Activated CD8-positive, alpha-beta memory T cell treated with anti-CD3 and anti-CD28 coated beads, Interleukin-2, amount 50 U/mL, for 1 hour (primary cell): ENCODE data around the gene CENATAC.
A peak's percentile ranks its signal among the peaks of the same experiment; 100 is the strongest.
"Not testable (repeated sequence)": the region's sequence is repeated elsewhere in the genome, so short reads cannot be mapped to it uniquely, and the experiment has no call there.

ENCODE experiments used
- DNase-seq: peaks from one replicate; pipeline ENCODE4 v3.0.0-alpha.2; 2020; ENCODE audit errors: extremely low read depth

CENATAC gene

DNA sequence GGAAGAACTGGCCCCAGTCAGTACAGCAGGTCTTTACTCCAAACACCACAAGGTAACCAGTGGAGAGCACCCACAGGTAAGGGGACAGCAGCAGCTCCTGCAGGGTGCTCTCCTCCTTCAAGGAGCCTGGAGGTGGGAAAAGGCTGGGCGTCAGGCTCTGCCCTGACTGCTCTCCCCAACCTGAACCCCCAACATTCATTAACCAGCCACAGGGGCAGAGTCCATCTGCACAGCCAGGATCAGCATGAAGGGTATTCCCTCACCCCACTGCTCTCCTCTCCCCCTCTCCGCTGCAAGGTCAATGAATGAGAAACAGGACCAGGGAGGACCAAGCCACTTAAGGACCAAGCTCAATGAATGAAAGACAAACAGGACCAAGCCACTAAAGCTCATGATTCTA is 29.0 kb downstream of the CENATAC start:
- DNase-seq, result no peak

DNA sequence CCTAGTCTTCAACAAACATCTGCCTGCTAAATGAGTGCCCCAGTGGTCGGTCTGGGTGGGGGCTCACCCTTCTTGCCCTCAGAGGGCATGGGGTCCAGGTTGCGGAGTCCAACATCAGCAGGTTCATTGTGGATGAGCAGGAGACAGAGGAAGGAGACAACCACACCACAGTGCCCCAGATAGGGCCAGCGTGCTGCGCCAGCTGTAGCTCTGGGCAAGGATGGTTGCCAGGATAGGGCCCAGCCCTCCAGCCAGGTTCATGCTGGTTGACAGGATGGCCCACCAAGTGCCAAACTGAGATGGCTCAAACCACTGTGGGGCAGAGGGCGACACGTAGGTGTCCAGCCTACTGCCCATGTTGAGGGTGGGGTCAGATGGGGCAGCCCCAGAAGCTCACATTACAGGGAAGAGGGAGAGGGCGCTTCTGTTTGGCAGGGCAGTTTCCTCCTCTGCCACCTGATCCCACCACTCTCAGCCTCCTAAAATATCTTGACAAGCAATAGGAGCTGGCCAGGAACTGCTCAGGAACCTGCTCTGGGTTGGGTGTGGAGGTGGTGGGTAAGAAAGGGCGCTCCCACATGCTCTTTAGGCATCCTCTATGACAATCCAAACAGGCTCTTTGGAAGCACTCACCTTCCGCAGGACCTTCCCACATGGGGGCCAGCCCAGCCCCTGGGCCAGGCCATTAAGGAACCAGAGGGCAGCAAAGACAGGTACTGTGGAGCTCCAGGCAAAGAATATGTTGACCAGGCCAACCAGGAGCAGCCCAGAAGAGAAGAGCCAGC is 29.8 kb downstream of the CENATAC start:
- DNase-seq, result no peak

DNA sequence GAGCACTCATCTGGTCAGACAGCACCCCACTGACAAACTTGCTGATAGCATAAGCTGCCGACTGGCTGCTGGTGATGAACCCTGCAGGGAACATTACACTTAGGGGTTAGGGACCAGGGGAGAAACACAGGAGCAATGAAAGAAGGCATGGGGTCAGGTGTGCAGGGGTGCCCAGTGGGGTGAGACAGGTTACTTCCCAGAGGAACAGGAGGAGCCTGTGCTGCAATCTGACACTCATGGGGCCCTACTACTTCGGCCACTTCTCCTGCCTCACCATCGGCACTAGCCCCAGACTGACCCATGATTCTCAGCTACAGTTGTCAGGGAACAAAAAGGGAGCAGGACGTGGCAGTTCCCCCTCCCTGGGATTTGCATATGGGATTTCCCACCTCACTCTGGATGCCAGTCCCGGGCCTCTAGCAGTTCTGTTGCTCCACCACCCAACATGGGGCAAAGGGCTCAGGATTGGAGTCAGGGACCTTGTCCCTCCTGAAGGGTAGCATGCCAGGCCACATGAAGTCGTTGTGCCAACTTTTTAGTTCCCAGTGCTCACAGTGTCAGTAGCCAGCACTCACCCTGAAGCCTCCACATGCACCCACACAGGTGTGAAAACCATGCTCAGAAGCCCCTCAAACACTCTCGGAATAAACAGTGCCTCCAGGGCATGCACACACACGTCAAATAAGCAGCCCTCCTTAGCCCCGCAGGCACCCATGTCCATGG is 30.6 kb downstream of the CENATAC start:
- no peak for DNase-seq

DNA sequence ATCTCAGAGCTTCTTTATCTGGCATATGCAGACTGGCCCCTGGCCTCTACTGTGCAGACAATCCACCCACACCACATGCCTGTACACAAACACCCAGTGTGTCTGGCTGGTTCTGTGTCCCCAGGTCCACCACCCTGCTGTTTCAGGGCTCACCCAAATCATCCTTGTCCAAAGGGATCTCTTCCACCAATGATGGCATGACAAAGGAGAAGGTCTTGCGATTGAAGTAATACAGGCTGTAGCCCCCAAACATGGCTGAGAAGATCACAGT is 31.1 kb downstream of the CENATAC start:
- DNase-seq, result no peak

DNA sequence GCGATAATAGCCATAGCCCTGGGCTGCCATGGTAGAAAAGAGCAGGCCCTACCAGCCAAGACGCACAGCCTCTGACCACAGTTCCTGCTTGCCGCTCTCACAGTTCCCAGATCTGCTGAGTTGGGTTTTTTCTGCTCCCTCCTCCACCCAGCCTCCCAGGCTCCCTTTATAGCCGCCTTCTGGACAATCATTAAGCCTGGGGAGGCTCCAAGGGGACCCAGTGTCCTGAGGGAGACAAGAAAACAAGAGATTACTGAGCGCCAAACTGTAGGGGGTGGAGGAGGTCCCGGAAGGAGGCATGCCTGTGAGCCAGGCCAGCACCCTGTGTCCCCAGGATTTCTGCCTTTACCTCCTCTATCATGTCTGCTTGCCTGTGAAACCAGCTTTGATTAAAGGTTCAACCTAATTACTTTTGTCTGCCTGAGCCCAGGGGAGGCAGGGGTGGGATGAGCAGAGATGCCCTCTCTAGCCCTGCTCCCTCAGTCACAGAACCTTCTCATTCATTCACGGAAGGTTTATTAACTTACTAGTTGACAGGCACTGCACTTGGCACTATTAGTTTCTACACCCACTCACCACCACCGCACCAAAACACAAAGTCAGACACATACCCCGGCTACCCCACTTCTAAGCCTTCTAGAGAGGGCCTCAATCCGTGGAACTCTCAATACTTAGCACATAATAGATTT is 31.5 kb downstream of the CENATAC start:
- DNase-seq, result no peak

DNA sequence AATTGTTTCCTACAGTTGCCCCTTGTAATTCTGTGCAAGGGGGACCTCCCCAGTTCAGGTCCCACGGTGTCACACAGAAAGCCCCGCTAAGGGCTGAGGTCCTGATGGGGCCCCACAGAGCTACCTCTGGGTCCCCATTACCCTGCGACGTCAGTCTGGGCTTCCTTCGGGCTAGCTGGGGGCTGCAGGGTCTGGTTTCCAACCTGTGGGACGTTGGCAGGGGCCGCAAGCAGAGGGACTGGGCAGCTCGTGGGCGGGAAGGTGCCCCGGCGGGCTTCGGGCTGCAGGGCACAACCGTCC is 32.0 kb downstream of the CENATAC start:
- DNase-seq, result no peak

DNA sequence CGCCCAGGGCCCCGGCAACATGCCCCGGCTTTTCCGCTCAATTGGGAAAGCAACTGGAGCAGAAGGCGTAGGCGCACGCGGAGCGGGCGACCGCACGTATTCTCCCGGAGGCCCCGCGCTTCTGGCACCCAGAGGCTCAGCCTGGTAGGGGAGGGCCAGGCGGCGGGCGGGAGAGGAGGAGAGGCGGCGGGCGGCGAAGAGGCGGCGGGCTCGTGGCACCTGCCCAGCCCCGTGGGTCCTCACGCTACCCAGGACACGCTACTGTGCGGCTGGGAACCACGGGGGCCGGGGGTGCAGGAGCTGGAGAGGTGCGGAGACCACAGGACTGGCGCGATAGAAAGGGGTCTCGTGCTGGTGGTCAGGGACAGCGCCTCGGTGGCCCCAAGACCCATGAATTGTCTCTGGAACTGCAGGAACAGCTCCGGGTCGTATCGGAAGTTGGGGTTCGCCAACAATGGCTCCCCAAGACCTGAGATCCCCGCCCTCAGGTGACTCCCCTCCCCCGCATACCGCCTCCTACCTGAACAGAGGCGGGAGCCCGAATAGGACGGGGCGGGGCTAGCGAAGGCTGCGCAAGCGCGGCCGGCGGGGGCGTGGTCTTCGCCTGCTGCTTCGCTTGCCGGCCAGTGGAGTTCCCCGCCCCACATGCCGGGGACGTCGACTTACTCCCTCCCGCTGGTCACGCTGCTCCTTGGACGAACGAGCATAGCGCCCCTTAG is 32.5 kb downstream of the CENATAC start, which contains the start of gene SLC37A4:
TSS of gene SLC37A4 (minus strand) at position 549 of the 719 bp plus-strand sequence.
- peak; percentile 89 for DNase-seq

DNA sequence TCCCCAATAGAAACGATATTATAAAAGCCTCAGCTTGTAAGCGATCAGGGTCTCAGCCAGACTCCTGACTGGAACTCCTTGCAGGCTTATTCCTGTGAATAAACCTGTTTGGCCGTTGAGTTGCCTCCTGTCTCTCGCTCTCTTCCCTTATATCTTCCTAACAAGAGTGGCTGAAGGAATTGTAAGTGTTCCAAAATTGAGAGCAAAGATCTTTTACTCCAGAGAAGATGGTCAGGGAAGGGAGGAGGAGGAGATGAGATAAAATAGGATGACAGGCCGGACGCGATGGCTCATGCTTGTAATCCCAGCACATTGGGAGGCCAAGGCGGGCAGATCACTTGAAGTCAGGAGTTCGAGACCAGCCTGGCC is 34.0 kb downstream of the CENATAC start:
- no peak for DNase-seq

DNA sequence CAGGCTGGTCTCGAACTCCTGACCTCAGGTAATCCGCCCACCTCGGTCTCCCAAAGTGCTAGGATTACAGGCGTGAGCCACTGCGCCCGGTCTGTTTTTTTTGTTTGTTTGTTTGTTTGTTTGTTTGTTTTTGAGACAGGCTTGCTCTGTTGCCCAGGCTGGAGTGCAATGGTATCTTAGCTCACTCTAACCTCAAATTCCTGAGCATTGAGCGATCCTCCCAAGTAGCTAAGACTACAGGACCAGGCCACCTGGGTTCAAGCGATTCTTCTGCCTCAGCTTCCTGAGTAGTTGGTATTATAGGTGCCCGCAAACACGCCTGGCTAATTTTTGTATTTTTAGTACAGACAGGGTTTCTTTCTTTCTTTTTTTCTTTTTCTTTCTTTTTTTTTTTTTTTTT is 35.5 kb downstream of the CENATAC start:
- DNase-seq, result not testable (repeated sequence)

DNA sequence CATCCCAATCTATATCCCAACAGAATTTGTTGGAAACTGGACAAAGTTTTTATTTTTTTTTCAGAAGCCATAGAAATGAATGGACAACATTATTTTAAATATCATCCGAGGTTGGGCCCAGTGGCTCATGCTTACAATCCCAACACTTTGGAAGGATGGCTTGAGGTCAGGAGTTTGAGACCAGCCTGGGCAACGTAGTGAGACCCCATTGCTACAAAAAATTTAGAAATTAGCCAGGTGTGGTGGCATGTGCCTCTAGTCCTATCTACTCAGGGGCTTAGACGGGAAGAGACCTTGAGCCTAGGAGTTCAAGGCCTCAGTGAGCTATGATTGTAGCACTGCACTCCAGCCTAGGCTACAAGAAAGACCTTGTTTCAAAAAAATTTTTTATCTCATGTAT is 36.9 kb downstream of the CENATAC start:
- DNase-seq, result no peak

DNA sequence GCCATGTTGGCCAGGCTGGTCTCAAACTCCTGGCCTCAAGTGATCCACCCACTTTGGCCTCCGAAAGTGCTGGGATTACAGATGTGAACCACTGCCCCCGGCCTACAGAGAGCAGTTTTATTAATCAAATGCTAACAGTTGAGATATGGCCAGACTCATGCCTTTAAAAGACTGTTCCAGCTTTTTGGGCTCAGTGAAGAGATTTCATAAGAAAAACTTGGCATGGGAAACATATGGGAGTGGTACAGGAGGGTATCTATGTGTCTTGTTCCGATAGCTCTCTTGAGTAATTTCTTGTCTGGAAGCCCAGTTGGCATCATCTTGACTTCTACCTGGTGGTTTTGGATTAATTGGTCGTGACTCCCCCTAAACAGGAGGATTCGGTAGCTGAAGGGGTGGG is 40.9 kb downstream of the CENATAC start:
- no peak for DNase-seq

DNA sequence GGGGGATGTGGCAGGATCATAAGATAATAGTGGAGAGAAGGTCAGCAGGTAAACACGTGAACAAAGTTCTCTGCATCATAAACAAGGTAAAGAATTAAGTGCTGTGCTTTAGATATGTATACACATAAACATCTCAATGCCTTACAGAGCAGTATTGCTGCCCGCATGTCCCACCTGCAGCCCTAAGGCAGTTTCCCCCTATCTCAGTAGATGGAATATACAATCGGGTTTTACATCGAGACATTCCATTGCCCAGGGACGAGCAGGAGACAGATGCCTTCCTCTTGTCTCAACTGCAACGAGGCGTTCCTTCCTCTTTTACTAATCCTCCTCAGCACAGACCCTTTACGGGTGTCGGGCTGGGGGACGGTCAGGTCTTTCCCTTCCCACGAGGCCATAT is 41.5 kb downstream of the CENATAC start:
- DNase-seq, result not testable (repeated sequence)

DNA sequence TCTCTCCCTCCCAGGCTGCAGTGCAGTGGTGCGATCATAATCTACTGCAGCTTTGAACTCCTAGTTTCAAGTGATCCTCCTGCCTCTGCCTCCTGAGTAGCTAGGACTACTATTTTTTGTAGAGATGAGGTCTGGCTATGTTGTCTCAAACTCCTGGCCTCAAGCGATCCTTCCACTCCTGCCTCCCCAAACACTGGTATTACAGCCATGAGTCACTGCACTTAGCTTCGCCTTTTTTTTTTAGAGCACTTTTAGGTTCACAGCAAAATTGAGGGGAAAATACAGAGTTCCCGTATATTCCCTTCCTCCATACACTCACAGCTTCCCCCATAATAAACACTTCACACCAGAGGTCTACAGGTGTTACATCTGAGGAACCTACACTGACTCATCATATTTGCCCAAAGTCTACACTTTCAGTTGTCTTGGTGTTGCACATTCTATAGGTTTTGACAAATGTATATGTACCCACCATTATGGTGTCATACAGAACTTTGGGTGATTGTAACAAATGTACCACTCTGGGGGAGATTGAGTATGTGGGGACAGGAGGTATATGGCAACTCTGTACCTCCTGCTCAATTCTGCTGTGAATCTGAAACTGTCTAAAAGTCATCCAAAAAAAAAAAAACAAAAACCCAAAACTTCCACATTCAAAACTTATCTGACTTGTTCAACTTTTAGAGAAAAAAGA is 44.0 kb downstream of the CENATAC start:
- no peak for DNase-seq

DNA sequence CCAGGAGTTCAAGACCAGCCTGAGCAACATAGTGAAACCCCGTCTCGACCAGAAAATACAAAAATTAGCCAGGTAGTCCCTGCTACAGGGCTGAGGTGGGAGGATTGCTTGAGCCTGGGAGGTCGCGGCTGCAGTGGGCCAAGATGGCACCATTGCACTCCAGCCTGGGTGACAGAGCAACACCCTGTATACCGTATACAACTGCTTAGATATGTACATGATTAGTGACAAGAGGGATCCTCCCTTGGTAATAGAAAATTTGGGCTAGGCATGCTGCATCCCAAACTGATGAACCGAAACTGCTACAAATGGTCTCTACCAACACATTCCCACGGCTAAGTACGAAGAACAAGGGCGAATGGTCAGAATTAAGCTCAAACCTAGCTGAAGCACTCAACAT is 45.0 kb downstream of the CENATAC start:
- DNase-seq, result no peak

DNA sequence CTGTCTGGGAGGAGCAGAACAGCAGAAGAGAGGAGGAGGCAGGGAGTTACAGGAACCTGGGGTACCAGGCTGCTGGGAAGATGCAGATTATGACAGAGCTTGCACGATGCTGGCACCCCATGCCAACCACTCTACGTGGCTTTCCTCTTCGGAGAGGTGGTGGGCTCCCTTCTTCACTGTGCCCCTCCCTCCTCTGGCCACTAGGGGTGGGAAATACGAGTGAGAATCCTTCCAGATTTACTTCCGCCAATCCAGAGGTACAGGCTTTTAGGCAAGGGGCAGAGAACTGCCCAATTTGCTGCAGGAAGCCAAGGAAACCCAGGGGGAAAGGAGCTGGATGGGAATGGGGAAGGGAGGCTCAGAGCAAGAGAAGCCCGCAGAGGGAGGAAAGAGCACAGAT is 46.8 kb downstream of the CENATAC start:
- no peak for DNase-seq

DNA sequence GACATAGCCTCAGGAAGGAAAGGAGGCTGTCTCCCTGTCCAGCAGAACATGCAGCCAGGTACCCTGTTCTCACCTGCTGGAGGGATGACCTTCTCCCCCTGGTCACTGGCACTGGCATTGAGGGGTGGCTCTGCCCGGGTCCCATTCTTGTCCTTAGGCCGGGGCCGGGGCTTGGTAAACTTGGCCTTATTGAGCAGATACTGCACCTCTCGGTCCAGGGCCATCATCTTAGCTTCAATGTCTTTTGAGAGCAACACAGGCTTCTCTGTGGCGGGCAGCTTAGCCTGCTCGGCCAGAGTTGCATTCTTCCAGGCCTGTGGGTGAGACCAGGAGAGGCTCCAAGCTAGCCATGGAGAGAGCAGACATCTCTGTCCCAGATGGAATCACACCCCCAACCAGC is 48.6 kb downstream of the CENATAC start:
- no peak for DNase-seq

DNA sequence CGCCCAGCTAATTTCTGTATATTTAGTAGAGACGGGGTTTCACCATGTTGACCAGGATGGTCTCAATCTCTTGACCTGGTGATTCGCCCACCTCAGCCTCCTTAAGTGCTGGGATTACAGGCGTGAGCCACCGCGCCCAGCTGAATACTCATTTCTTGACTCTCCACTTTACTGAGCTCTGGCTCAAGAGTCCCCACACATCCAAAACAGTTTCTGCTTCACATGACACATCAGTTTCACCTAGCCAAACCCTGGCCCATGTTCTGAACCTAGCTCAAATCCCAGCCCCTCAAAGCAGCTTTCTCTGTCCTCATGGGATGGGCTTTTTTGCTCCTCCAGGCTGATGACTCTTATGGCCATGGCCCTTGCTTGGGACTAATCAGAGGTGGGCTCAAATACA is 49.3 kb downstream of the CENATAC start:
- no peak for DNase-seq

DNA sequence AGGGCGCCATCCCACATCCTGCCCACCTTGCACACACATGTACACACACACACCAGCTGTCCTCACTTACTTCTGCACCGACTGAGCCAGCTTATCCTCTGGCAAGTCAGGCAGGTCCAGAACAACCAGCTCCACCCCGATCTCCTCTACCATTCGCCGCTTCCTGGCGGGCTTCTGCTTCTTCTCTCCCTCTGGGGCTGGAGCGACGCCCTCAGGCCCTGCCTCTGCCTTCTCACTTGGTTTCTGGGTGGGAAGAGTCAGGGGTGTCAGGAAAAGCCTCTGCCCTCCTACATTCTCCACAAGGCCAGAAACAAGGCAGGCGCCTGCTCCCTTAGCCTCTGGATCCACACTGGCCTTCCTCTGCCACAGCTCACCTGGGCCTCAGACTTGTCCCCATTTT is 50.7 kb downstream of the CENATAC start:
- no peak for DNase-seq

DNA sequence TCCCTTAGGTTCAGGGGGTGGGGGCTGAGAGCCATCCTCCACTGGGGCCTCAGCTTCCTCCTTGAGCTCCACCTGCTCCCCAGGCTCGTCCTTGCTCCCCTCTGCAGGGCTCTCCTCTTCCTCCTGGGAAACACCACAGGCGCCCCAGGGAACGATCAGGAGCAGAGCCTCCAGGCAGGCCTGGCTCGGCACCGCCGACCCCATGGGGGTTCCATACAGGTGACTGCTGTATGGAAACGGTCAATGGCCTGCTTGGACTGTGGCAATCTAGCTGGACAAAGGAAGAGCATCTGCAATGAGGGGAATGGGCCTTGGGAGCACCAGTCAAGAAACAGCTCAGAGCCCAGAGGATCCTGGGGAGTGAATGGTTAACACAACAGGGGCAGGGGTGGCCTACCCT is 51.1 kb downstream of the CENATAC start:
- no peak for DNase-seq

DNA sequence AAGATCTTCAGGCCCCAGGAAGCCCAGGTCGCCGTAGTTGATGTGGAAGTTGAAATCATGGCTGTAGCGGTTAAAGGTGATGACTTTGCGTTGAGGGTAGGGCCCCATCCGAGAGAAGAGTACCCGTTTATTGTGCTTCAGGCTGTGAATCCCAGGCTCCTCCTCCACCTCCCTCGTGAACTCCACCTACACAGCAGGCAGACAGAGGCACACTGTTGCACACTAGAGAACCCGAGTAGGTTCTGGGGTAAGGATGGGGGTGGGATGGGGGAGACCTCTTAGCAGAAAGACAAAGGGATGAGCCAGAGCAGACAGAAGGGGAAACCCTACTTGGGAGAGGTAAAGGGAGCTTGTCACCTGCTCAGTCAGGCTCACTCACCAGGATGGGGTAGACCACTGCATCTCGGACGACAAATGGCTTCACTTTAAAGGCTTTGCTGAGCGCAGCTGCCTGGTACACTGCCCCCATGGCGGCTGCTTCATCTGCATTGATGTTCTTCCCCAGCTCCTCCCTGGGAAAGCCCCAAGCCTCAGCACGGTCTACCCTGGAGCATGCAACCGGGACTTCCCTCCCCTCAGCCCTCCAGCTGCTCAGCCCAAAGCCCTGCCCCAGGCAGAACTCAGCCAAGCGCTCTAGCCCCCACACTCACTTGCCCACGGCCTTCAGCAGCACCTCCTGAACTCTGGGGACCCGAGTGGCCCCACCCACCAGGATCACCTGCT is 53.7 kb downstream of the CENATAC start:
- DNase-seq, result no peak

DNA sequence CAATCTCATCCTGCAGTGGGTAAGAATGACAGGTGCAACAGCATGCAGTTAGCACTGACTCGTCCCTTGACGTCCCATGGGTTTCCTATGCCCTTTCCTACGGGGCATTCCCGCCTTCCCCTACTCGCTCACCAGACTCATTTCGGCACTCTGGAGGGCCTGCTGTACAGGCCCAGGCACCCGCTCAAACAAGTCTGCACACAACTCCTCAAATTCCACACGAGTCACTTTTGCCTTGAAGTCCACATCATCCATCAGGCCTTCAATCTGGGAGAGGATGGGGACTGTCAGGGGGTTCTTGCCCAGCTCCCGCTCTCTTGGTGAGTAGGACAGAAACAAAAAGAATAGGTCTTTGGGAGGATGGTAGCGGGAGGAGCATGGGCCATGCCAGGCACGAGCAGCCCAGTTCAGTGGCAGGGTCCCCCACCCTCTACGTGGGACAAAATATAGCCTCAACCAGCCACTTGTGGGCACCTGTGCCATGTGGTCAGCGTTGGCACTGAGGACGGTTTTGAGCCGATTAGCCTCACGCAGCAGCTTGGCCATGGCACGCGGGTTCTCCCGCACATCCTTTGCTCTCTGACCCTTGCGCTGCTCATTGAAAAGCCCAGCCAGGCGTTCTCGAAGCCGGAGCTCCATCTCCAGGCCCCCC is 54.4 kb downstream of the CENATAC start:
- no peak for DNase-seq
